DMS153 (cell line): Measurements from ENCODE around the gene ASB4.
"Not testable (repeated sequence)": the region's sequence is repeated elsewhere in the genome, so short reads cannot be mapped to it uniquely, and the experiment has no call there.

Experiments used
- DNase-seq: peaks from one replicate; lab custom pipeline; 2025; lab: John Stamatoyannopoulos, UW

ASB4 gene

GRCh38 chr7:95478272-95479037 is 7.3 kb upstream of the ASB4 start:
- DNase-seq = peak; percentile 67

DNA sequence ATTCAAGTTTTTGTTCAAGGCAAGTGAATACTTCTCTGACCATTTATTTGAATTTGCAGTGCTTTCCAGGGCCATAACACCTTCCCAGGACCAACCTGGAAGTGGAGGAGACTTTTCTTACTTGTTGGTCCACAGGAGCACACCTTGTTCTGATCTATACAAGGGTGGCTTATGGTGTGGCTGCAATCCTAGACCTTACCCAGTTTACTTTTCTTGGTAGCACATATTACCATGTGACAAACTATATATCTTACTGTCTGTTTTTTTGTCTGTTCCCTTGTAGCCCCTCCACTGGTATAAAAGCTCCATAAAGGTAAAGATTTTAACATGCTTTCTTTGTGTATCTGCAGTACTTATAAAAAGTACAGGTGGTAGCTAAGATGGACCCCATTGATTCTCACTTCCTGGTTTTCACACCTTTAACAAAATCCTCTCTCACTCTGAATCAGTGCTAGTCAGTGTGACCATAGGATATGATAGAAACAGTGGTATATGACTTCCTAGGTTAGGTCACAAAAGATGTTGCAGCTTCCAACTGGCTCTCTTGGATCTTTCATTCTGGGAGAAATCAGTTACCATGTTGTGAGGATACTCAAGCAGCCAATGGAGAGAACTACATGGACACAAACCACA is 5.6 kb upstream of the ASB4 start:
- DNase-seq = no peak

- no peak for DNase-seq
Measured at GRCh38 chr7:95481271-95482165, 4.2 kb upstream of the ASB4 start.

DNA sequence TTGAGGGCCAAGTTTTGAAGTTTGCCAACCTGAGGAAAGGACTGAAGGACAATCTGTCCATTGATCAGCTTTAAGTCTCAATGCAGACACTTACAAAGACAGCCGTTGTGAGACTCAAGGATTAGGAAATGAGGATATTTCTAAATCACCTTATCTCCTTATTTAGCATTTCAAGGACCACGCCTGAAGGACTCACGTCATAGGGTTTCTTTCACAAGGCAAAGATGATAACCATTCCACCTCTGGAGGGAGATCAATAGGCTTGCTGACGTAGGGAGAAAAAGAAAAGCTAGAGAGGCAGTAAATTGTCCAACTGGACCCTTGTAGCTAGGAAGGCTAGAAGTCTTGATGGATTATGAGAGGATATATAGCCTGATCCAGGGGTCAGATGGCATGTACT is 3.3 kb upstream of the ASB4 start:
- no peak for DNase-seq

DNA sequence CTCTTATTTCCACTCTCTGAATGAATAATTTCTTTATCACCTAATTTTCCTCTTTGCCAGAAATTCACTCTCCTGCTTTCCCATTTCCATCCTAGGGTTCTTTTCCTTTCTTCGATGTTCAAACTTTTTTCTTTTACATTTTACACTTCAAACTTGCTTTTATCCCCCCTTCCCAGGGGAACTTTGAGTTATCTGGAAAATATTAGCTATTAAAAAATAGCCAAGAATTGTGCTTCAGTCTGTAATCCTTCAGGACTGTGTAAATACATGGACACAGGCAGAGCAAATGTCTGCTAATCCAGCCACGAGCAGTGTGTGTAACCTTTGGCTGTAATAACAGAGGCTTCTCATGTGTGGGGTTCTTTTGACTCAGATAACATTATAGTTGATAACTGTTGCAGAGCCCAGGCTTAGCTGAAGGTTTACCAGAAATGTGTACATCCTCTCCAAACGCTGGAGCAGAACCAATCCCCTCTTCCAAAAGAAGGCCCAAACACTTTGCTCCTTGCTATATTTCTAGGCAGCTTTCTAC is 4.6 kb downstream of the ASB4 start:
- DNase-seq = no peak

- DNase-seq = no peak
Measured at GRCh38 chr7:95491201-95491600, 5.5 kb downstream of the ASB4 start.

DNA sequence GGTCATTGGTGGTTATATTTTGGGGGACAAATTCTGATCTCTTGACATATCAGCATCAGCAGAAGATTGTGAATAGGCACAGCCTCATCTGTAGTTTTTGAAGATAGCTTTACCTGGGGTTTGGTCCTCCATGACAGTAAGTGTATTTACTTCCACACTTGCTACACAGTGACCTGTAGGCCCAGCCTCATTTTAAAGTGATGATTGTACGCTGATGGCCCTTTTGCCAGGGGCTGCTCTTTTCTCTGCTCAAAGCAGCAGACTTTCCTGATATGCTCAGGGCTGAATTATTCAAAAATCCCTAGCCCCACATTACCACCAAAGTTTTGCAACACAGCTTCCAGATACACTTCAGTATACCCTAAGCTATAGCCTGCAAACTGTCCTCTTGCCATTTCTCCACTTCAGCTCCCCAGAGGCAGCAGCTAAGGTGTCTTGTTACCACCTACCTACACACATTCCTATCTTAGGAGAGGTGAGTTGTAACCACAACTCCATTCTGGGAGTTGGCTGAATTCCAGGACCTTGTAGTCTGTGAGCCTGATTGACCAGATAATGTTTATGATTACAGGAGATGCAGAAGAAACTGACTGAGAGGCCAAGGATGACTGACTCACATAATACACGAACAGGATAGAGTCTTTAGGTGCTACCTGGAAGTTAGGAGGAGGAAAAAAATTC is 6.0 kb downstream of the ASB4 start:
- DNase-seq = peak; percentile 65

- DNase-seq = no peak
Measured at GRCh38 chr7:95493247-95493646, 7.5 kb downstream of the ASB4 start.

DNA sequence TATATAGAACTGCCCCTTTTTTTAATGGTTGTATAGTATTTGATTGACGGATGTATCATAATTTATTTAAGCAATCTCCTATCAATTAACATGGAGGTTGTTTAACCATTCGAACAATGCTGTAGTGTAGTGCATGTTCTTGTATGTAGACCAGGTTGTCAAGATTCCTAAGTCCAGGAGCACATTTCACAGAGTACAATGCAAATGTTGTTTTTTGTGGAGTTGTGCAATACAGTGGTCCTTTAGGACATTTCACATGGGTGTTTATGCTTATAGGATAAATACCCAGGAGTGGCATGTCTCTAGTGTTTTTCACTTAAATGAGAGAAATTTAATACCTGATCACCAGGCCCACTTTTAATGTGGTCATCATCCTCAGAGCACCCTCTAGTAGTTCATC is 8.1 kb downstream of the ASB4 start:
- DNase-seq = no peak

GRCh38 chr7:95501261-95501832 is 15.6 kb downstream of the ASB4 start:
- peak; percentile 19 for DNase-seq

GRCh38 chr7:95502403-95502802 is 16.7 kb downstream of the ASB4 start:
- DNase-seq = no peak

GRCh38 chr7:95503271-95504131 is 17.8 kb downstream of the ASB4 start:
- no peak for DNase-seq

- DNase-seq = not testable (repeated sequence)
Measured at GRCh38 chr7:95504132-95504588, 18.4 kb downstream of the ASB4 start.

- no peak for DNase-seq
Measured at GRCh38 chr7:95508780-95509179, 23.0 kb downstream of the ASB4 start.

DNA sequence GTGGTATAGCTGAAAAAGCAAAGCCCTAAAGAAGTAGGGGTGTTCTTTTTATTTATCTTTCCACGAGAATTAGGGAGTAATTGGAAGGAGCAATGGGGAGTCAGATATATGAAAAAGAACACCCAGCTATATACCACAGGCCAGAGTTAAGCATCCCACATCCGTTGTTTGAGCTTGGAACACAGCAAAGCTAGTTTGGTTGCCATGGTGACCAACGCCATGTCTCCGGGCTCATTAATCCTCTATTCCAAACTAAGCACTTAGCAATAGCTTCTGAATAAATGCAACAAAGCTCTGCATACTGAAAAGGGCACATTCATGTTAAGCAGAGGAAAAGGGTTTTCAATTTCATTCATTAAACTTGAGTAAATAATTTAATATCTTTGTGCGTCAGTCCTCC is 23.5 kb downstream of the ASB4 start:
- DNase-seq = peak; percentile 98

DNA sequence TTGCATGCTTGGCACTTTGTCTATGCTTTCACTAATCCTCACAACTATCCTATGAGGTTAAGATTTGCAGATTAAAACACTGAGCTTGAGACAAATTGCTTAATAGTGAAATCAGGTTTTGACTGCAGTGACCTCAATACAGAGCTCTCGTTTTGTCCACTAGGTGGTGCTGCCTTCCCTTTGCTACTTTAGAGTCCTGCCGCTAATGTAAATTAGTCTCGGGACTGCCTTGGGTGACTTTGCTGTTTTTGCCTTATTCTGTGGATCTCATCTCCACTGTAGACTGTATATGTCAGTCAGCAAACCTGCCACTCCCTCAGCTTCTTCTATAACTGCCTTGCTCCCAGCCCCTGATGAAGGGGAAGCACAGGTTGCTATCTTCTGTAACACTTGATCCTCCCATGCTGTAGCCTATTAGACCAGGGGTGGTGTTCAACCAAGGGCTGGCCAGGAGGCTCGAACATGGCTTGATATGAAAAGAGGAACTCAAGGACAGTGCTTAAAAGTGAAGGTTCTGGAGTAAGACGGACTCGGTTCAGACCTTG is 26.0 kb downstream of the ASB4 start:
- peak; percentile 54 for DNase-seq

DNA sequence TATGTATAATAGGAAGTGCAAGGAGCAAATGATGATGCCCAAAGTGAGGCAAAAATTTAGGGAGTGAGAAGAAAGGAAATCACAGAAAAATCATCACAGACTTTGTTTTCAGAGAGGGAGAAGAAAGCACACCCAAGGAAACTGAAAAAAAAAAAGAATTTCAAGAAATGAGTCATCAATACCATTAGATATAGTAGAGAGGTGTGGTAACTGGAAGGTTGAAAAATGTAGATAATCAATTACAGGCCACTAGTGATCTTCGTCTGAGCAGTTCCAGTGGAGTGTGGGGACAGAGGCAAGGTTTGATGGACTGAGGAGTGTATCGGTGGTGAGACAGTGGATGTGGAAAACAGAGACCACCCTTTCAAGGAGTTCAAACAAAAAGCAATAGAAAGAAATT is 31.7 kb downstream of the ASB4 start:
- DNase-seq = no peak

GRCh38 chr7:95517870-95518269 is 32.1 kb downstream of the ASB4 start:
- no peak for DNase-seq

DNA sequence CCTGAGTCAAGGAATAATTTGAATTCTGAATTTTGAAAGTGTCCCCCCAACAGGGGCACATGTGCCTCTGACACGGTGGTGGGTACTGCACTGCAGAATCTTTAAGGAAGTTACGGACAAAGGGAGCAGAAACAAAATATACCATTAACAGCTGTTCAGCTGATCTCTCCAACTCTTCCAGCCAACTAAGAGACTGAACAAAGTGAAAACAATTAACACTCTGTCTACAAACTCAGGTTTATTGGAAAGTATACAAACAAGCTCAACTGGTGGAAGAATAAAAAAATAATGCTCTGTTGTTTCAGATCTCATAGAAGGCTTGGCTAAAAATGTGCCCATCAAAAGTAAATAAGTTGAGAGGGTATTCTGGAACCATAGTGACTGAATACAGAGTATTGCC is 34.4 kb downstream of the ASB4 start:
- peak; percentile 35 for DNase-seq

DNA sequence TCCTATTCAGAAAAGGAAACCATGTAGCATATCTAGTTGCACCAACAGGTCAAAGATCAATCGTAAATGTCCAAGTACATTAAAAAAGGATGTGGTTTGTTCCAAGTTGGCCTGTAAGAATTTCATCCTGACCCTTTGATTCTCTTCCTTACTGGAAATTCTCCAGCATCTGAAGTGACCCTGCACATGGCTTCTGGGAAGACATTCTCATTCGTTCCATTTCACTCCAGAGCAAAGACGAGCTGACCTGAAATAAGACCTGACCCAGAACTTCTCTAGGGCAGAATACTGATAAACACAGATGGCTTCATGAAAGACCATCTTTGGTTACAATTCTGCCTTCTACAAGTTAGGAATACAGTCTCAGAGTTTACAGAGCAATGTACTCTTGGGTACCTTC is 39.8 kb downstream of the ASB4 start:
- no peak for DNase-seq
